IMR-90 (cell line): ENCODE measurements around the gene MPPED2. TPM values are rescaled to one million over a fixed set of nuclear protein-coding genes. Genes with fewer than 3 reads are reported as not detected.

Source experiments
- ATAC-seq: fragments of 200-7000 bp; cut with Tn5 transposase; 2 replicates; pipeline ENCODE4 v1.9.1; 2020; ENCODE audit warnings: low read depth, mild to moderate bottlenecking, moderate library complexity
- BruUV-seq: library from RNA; stranded (reverse); fragments of 400-500 nt; replicated peaks from 2 replicates; lab custom pipeline; 2021; lab: Mats Ljungman, UMichigan
- CTCF ChIA-PET: fragments of 300-600 bp; formaldehyde crosslinking; extraction: SDS; loops from one replicate; lab custom pipeline; 2021; ENCODE audit warnings: antibody characterized with exemption; lab: Yijun Ruan, JAX
- POLR2A ChIA-PET: fragments of 300-600 bp; sonication (Branson Sonifier 250); formaldehyde crosslinking; loops from one replicate; lab custom pipeline; 2022; ENCODE audit warnings: antibody characterized with exemption; ENCODE audit not compliant: unreplicated experiment; lab: Charles Lee
- DNase-seq: peaks from one replicate; pipeline ENCODE4 v3.0.0; 2013
- H2AFZ ChIP-seq: replicated peaks from 2 replicates; pipeline ENCODE3; 2013; ENCODE audit warnings: low read length, mild to moderate bottlenecking; ENCODE audit not compliant: poor library complexity
- H2AK5ac ChIP-seq: 2 replicates; pipeline ENCODE4 v1.6.1; 2013; ENCODE audit warnings: low read depth, low read length, inconsistent platforms
- H2AK9ac ChIP-seq: replicated peaks from 2 replicates; pipeline ENCODE3; 2013; ENCODE audit warnings: mild to moderate bottlenecking, low read depth, low read length, moderate library complexity; ENCODE audit not compliant: poor library complexity
- H2BK120ac ChIP-seq: 2 replicates; pipeline ENCODE4 v1.6.1; 2013; ENCODE audit warnings: low read depth, low read length, inconsistent platforms
- H2BK15ac ChIP-seq: 3 replicates; pipeline ENCODE4 v1.6.1; 2013; ENCODE audit warnings: low read depth, low read length, inconsistent platforms
- H2BK20ac ChIP-seq: 2 replicates; pipeline ENCODE4 v1.6.1; 2013; ENCODE audit warnings: low read depth, mild to moderate bottlenecking, inconsistent platforms, low read length, moderate library complexity
- H2BK5ac ChIP-seq: 2 replicates; pipeline ENCODE4 v1.6.1; 2013; ENCODE audit warnings: mild to moderate bottlenecking, low read depth, low read length, inconsistent platforms; ENCODE audit not compliant: poor library complexity, severe bottlenecking
- H3K14ac ChIP-seq: replicated peaks from 2 replicates; pipeline ENCODE4 v1.6.1; 2013; ENCODE audit warnings: low read depth, low read length, inconsistent platforms
- H3K18ac ChIP-seq: 2 replicates; pipeline ENCODE4 v1.6.1; 2013; ENCODE audit warnings: low read depth, low read length, control low read depth
- H3K23ac ChIP-seq: 2 replicates; pipeline ENCODE4 v1.6.1; 2013; ENCODE audit warnings: low read depth, low read length, inconsistent platforms
- H3K27ac ChIP-seq: 2 replicates; pipeline ENCODE4 v1.5.1; 2013; ENCODE audit warnings: mild to moderate bottlenecking, control low read depth, low read length; ENCODE audit not compliant: insufficient read depth
- H3K27me3 ChIP-seq: 2 replicates; pipeline ENCODE4 v1.6.1; 2013; ENCODE audit warnings: low read length; ENCODE audit not compliant: control insufficient read depth, insufficient read depth
- H3K36me3 ChIP-seq: 2 replicates; pipeline ENCODE4 v1.6.1; 2013; ENCODE audit warnings: low read length, mixed read lengths; ENCODE audit not compliant: control insufficient read depth, insufficient read depth
- H3K4ac ChIP-seq: 2 replicates; pipeline ENCODE4 v1.6.1; 2013; ENCODE audit warnings: low read depth, low read length, inconsistent platforms
- H3K4me1 ChIP-seq: 2 replicates; pipeline ENCODE4 v1.6.1; 2013; ENCODE audit warnings: low read length, mixed read lengths; ENCODE audit not compliant: control insufficient read depth, insufficient read depth
- H3K4me2 ChIP-seq: 2 replicates; pipeline ENCODE4 v1.6.1; 2013; ENCODE audit warnings: low read depth, mild to moderate bottlenecking, control low read depth, low read length, moderate library complexity
- H3K4me3 ChIP-seq: 2 replicates; pipeline ENCODE4 v1.5.1; 2013; ENCODE audit warnings: low read depth, mild to moderate bottlenecking, control low read depth, low read length, moderate library complexity; ENCODE audit not compliant: insufficient read depth
- H3K56ac ChIP-seq: 2 replicates; pipeline ENCODE4 v1.6.1; 2013; ENCODE audit warnings: low read length, inconsistent platforms; ENCODE audit not compliant: insufficient read depth; ENCODE audit errors: extremely low read depth
- H3K79me1 ChIP-seq, 2 experiments: 2 replicates each; pipeline ENCODE4 v1.6.1; 2013; ENCODE audit warnings: low read length in 2 of 2, inconsistent platforms in 1 of 2, low read depth in 1 of 2
- H3K9ac ChIP-seq: 2 replicates; pipeline ENCODE4 v1.6.1; 2013; ENCODE audit warnings: low read depth, low read length, control low read depth
- H3K9me1 ChIP-seq: 2 replicates; pipeline ENCODE4 v1.6.1; 2013; ENCODE audit warnings: low read length, inconsistent platforms; ENCODE audit not compliant: insufficient read depth
- H3K9me3 ChIP-seq: 2 replicates; pipeline ENCODE4 v1.6.1; 2013; ENCODE audit warnings: low read length; ENCODE audit not compliant: control insufficient read depth, insufficient read depth
- H4K20me1 ChIP-seq: 2 replicates; pipeline ENCODE4 v1.6.1; 2013; ENCODE audit warnings: low read length, inconsistent platforms; ENCODE audit not compliant: insufficient read depth
- H4K5ac ChIP-seq: 2 replicates; pipeline ENCODE4 v1.6.1; 2013; ENCODE audit warnings: mild to moderate bottlenecking, low read depth, low read length, control low read depth
- H4K8ac ChIP-seq, 2 experiments: 2 replicates each; pipeline ENCODE4 v1.6.1; 2013; ENCODE audit warnings: low read depth in 2 of 2, low read length in 2 of 2, control low read depth in 1 of 2, inconsistent platforms in 1 of 2
- H4K91ac ChIP-seq: 2 replicates; pipeline ENCODE4 v1.6.1; 2013; ENCODE audit warnings: low read depth, low read length, inconsistent platforms; ENCODE audit not compliant: insufficient read depth
- FOS ChIP-seq: fragments of 150-350 bp; IDR thresholded peaks from 2 replicates; pipeline ENCODE4 v1.6.1; 2016; ENCODE audit warnings: low read depth, low read length
- MAZ ChIP-seq: IDR thresholded peaks from 2 replicates; pipeline ENCODE4 v1.6.1; 2012; ENCODE audit warnings: low read depth, mild to moderate bottlenecking, low read length, improper control_type of control experiment, moderate library complexity, borderline replicate concordance
- WGBS, 2 experiments: methylation state at CpG; one replicate each; pipeline versions ENCODE4 v1.1.5 to v1.1.7; 2013; ENCODE audit warnings: missing lambda C conversion rate in 2 of 2; ENCODE audit not compliant: insufficient read length in 1 of 2; ENCODE audit errors: extremely low coverage in 2 of 2; 5-methylcytosine and 5-hydroxymethylcytosine counted together
- dilution Hi-C: fragments of 300-500 bp; cut with HindIII; formaldehyde crosslinking; loops from one replicate; pipeline ENCODE4 v1.14.3; 2018; ENCODE audit warnings: low sequenced_read_pairs; ENCODE audit not compliant: unreplicated experiment
- in situ Hi-C: fragments of 300-500 bp; cut with MboI; formaldehyde crosslinking; loops from 3 replicates; pipeline ENCODE4 v1.14.3; 2019; ENCODE audit warnings: low sequenced_read_pairs, inconsistent platforms, mixed read lengths
- intact Hi-C: fragments of 100-400 bp; cut with micrococcal nuclease; formaldehyde crosslinking; loops from 2 replicates; pipeline ENCODE4 v1.10.0; 2022
- polyA plus RNA-seq, 3 experiments: library from polyadenylated mRNA; depleted of rRNA; stranded (reverse); fragments of >200 nt; gene quantifications; 2 replicates each; pipeline ENCODE4 v1.2.3, GENCODE V29; 2012; ENCODE audit warnings: low replicate concordance in 1 of 3
- total RNA-seq: library from RNA; depleted of rRNA; stranded (reverse); fragments of >200 nt; gene quantifications from 2 replicates; pipeline ENCODE4 v1.2.3, GENCODE V29; 2012

MPPED2 gene
- total and polyA plus RNA-seq, 2 of the 4 experiments (the other 2 are of a cell fraction): 0.10 TPM; not detected in 1

GRCh38 chr11:30453705-30454104 is 132.4 kb downstream of the MPPED2 start:
- dilution Hi-C loops (no loop called here), in situ Hi-C loops (no loop called here), intact Hi-C loops (no loop called here)
- no peak overlapping the region for H3K4me3 ChIP-seq
- no peak overlapping the region for H3K23ac ChIP-seq
- ChIA-PET CTCF (no interaction called here), POLR2A (no interaction called here)
- no peak overlapping the region for H2AFZ ChIP-seq
- H2AK5ac ChIP-seq: no peak overlapping the region
- no TSS peak for BruUV-seq
- no peak overlapping the region for H2BK20ac ChIP-seq
- ATAC-seq: no peak
- H3K18ac ChIP-seq: no peak overlapping the region
- no peak overlapping the region for H4K8ac ChIP-seq
- H2BK5ac ChIP-seq: no peak overlapping the region
- no peak overlapping the region for H3K27ac ChIP-seq
- no peak overlapping the region for H3K4ac ChIP-seq
- H3K4me1 ChIP-seq: no peaks in the 10 kb centered on the region
- H3K27me3 ChIP-seq: no peaks in the 10 kb centered on the region
- no peaks in the 10 kb centered on the region for H3K9me3 ChIP-seq
- H3K9ac ChIP-seq: no peak overlapping the region
- no peak overlapping the region for H2BK15ac ChIP-seq
- H3K4me2 ChIP-seq: no peak overlapping the region
- H3K79me1 ChIP-seq: no peaks in the 10 kb centered on the region
- H4K91ac ChIP-seq: no peak overlapping the region
- H3K14ac ChIP-seq: no peak overlapping the region
- WGBS, 2 experiments: no CpG with 5 or more reads among the region's 1 CpG
- H2AK9ac ChIP-seq: no peak overlapping the region
- no peaks in the 10 kb centered on the region for H4K20me1 ChIP-seq
- TF ChIP-seq MAZ: no peak
- TF ChIP-seq FOS: no peak
- DNase-seq: no peak
- no peaks in the 10 kb centered on the region for H3K9me1 ChIP-seq
- no peak overlapping the region for H4K5ac ChIP-seq
- H2BK120ac ChIP-seq: no peak overlapping the region
- H3K36me3 ChIP-seq: no peaks in the 10 kb centered on the region
- no peak overlapping the region for H3K56ac ChIP-seq
